COR-L47 (cell line): ENCODE data around the gene PPY.
"Not testable (repeated sequence)": the region's sequence is repeated elsewhere in the genome, so short reads cannot be mapped to it uniquely, and the experiment has no call there.

Source experiments
- DNase-seq: peaks from one replicate; lab custom pipeline; 2025; lab: John Stamatoyannopoulos, UW

The PPY gene, protein sequence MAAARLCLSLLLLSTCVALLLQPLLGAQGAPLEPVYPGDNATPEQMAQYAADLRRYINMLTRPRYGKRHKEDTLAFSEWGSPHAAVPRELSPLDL

GRCh38 chr17:43942051-43942685 lies at the start of gene PPY:
PPY (minus strand) TSS chr17:43942476; CDS start chr17:43941654, 822 bp downstream.
- DNase-seq: no peak

DNA sequence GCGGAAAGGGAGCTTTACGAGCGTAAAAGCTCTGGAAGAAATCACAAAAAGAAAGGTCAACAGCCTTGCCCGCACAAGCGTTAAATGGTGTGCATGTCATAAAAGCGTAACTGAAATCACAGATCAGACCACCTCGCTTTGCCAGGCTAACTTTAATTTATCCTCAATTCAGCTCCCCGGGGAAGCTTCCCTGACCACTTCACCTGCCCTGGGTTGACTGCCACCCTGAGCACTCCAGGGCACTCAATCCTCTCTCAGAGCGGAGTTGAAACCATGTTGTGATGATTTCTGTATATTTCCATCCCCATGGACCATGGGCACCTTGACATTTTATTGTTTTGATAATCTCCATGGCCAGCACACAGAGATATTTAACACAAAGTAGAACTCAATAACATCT lies 46.0 kb upstream of the PPY start:
- DNase-seq: no peak

DNA sequence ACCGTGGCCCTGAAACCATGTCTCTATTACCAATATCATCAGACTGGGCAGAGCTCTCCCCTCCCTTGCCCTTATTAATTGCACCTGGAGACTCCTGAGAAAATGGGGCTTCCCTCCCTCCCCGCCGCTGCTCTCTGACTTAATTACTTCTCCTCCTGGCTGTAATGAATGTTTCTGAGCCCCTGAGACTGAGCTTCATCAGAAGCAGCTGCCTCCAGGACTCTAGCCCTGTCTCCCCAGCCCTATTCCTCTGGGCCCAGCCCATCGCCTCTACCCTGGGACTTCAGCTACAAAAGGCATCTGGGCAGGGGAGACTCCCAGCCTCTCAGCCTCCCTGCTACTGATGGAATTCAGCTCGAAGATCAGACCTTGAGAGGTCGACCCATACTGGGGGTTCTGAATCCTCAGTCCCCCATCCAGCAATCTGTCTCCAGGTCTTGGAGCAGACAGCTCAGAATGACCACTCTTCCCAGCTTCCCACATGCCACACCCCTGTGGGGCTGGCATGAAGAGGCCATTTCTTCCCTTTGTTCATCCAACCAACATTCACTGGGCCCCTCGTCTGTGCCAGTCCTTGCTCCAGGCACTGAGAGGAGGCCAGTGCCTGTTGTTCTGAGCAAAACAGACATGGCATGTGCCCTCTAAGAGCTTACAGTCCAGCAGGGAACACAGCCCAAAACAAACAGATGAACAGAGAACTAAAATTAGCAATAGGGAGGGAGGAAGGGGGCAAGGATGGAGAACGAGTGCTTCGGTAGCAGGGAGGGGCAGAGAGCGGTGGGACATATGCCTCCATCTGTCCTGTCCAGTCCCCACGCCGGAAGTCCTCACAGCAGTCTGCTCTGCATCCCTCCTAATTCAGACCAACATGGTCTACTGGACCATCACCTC lies 45.1 kb upstream of the PPY start:
- DNase-seq: no peak

GRCh38 chr17:43986225-43986981 lies 44.1 kb upstream of the PPY start:
- DNase-seq: no peak

- no peak for DNase-seq
These were observed 42.2 kb upstream of the PPY start for GRCh38 chr17:43984521-43984920.

DNA sequence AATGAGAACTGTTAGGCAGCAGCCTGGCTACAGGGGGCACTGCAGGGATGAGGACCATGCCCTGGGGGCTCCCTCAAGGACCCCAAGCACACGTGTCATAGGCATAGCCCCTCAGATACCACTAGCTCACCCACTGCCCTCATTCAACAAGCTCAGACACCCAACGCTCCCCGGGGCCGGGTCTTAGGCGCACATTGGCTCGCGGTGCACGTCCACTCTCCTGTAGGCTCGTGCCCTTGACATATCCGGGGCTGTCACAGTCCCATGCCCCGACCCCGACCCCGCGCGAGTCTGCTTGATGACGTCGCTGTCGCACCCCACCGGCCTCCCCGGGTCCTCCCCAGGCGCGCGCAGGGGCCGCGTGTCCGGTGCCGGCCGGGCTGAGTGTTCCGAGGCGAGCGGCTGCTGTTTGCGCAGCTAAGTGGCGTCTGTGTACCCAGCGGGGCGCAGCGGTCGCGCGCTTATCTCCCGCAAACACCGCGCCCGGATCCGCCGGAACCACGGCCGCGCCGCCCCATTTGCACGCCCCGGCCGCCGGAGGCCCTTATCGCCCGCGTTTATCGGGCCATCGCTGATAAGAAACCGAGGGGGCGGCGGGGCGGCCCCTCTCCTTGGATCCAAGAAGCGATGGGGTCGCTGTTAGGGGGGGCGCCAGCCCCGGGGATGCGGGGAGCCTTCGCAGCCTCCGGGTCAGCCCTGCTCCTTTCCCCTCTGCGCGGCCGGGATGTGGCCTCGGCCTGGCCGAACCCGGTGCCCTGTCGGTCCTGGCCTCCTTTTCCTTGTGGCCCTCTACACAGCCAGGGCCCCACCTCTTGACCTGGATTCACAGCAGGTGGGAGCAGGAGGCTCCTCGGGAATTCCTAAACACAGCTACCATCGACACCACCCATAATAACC lies 41.5 kb upstream of the PPY start:
- peak; percentile 23 for DNase-seq

DNA sequence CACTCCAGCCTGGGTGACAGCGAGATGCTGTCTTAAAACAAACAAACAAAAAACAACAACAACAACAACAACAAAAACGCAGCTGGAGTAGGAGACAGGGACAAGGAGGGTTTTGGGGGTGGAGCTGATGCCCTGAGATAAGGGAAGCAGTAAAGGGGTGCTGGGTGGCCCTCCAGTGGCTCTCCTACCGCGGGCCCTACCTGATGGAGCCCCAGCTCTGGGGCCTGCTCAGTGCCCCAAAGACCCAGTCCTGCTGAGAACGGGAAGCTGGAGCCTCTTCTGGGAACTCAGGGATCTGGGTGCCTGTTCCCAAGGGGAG lies 40.9 kb upstream of the PPY start:
- DNase-seq: no peak

- DNase-seq: no peak
These were observed 39.9 kb upstream of the PPY start for GRCh38 chr17:43982171-43982570.

DNA sequence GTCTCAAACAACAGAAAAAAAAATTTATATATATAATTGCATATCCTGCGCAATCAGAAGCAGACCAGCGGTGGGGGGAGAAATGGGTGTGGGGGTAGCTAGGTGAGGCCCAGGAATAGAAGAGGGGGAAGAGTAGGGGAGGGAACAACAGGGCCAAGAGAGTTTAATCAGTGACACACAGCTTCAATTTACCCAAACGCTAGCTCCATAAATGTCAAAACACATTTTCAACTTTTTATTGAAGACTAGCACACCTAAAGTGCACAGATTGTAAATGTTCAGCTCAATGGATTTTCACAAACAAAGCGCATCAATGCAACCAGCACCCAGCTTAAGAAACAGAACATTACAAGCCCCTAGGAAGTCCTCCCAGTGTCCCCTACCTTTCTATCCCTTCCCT lies 37.4 kb upstream of the PPY start:
- DNase-seq: no peak

GRCh38 chr17:43979011-43979410 lies 36.7 kb upstream of the PPY start:
- DNase-seq: no peak

DNA sequence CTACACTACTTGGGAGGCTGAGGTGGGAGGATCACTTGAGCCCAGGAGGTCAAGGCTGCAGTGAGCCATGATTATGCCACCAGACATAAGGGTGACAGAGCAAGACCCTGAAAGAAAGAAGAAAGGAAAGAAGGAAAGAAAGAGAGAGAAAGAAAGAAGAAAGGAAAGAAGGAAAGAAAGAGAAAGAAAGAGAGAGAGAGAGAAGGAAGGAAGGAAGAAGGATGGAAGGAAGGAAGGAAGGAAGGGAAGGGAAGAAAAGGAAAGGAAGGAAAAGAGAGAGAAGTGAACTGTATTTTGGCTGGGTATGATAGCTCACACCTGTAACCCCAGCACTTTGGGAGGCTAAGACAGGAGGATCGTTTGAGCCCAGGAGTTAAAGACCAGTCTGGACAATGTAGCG lies 35.8 kb upstream of the PPY start:
- DNase-seq: no peak

DNA sequence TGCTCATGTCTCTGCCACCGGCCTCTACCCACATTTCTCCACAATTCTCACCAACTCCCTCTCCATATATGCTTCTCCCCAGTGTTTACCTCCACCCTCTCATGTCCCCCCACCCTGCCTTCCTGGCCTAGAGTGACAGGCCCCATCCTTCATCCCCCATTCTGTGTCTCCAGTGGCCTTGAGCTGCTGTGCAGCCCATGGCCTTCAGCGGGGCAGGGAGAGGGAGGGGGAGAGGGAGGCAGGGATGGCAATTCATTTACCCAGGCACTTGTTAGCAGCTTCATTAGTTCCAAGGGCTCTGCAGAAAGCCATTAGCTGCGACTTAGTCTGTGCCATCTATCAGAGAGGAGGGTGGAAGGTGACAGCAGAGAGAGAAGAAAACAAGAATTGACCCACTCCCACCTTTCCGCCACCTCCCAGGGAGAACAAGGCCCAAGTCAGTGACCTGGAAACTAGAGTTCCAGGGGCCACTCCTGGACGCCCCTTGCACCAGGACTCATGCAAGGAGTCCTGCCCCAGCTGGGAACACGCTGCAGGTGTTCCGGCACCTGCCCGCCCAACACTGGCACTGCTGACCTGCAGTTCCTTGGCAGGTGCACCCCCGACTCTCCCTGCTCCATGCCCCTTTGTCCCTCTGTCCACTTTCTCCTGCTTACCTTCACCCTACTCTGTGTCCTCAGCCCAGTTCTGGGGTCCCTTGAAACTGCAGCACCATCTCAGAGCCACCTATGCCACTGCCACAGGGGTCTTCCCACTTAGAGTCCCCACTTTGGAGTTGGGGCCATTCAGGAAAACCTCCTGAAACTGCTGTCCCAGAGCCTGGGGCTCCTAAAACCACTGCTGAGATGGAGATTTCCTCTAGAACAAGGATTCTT lies 34.9 kb upstream of the PPY start:
- no peak for DNase-seq

- no peak for DNase-seq
These were observed 33.6 kb upstream of the PPY start for GRCh38 chr17:43975898-43976297.

DNA sequence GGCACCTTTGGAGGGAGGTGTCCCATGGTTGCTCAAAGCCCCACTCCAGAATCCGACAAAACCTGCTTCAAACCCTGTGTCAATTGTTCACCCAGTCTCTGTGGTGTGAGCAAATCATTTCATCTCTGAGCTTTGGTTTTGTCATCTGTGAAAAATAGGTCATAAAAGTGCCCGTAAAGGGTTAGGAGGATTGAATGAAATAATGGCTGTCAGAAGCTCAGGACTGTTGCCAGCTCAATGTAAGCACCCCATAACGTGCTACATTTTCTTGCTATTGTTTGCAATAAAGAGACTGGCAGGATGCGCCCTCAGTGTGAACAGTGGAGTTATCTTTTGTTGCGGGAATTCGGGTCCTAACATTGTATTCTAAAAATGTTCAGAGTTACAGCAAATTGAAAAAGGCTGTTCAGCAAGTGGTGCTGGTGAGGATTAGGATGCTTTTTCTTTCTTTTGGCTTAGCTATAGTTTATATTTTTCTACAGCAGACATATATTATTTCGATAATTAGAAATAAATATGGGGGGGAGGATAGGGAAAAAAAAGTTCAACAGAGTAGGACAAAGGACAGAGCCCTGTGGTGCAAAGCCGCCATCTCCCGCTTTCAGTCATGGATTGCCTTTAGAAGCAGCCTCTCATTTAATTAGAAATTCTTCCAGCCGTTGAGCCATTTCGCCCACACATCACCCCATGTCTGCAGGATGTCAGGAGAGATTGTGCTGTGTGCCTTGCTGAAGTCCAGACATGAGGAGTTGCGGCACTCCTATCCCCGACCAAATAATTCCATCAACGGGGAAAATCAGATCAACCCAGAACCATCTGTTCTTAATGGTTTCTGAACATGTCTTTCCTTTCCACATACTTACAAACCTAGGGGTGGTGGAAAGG lies 32.3 kb upstream of the PPY start:
- DNase-seq: no peak

- DNase-seq: not testable (repeated sequence)
These were observed 30.4 kb upstream of the PPY start for GRCh38 chr17:43972444-43973212.

- DNase-seq: not testable (repeated sequence)
These were observed 29.2 kb upstream of the PPY start for GRCh38 chr17:43971436-43971835.

GRCh38 chr17:43970366-43970765 lies 28.1 kb upstream of the PPY start:
- DNase-seq: no peak

GRCh38 chr17:43967251-43967875 lies 25.1 kb upstream of the PPY start:
- no peak for DNase-seq
